Neuron (in vitro differentiated cells): Measurements from ENCODE around the gene HTRA1.

Experiments
- H2AFZ ChIP-seq: one replicate; pipeline ENCODE4 v1.6.1; 2013; ENCODE audit warnings: low read depth, mild to moderate bottlenecking, inconsistent platforms, low read length, moderate library complexity
- H3K27me3 ChIP-seq: one replicate; pipeline ENCODE4 v1.6.1; 2013; ENCODE audit warnings: low read length; ENCODE audit not compliant: insufficient read depth
- H3K36me3 ChIP-seq: one replicate; pipeline ENCODE4 v1.6.1; 2013; ENCODE audit warnings: low read length; ENCODE audit not compliant: insufficient read depth
- H3K4me1 ChIP-seq: one replicate; pipeline ENCODE4 v1.6.1; 2013; ENCODE audit warnings: low read length; ENCODE audit not compliant: insufficient read depth
- H3K4me3 ChIP-seq: 2 replicates; pipeline ENCODE4 v1.5.1; 2013; ENCODE audit warnings: mild to moderate bottlenecking, low read length, moderate library complexity
- H3K9me3 ChIP-seq: one replicate; pipeline ENCODE4 v1.6.1; 2013; ENCODE audit warnings: low read length

HTRA1 gene

GRCh38 chr10:122461367-122461728 lies at the start of gene HTRA1:
TSS of gene HTRA1 (plus strand) at chr10:122461553. CDS start at chr10:122461653, 100 bp downstream.
- peaks cover 23% of the 10 kb centered on the region for H3K4me1 ChIP-seq
- peak within 1 kb of the TSS; percentile 53 for H3K4me3 ChIP-seq
- peak within 1 kb of the TSS; percentile 86 for H2AFZ ChIP-seq
- no peaks in the 10 kb centered on the region for H3K9me3 ChIP-seq
- H3K27me3 ChIP-seq, result no peaks in the 10 kb centered on the region
- H3K36me3 ChIP-seq, result no peaks in the 10 kb centered on the region

- H3K9me3 ChIP-seq, result no peaks in the 10 kb centered on the region
- H3K4me3 ChIP-seq, result no peak overlapping the region
- H2AFZ ChIP-seq, result no peak overlapping the region
- H3K27me3 ChIP-seq, result no peaks in the 10 kb centered on the region
- H3K4me1 ChIP-seq, result no peaks in the 10 kb centered on the region
- peaks cover 11% of the 10 kb centered on the region for H3K36me3 ChIP-seq
Measured at GRCh38 chr10:122413327-122413726, 48.0 kb upstream of the HTRA1 start.

GRCh38 chr10:122417667-122418066 lies 43.7 kb upstream of the HTRA1 start:
- H3K4me1 ChIP-seq, result peaks cover 13% of the 10 kb centered on the region
- no peak overlapping the region for H3K4me3 ChIP-seq
- no peaks in the 10 kb centered on the region for H3K9me3 ChIP-seq
- no peaks in the 10 kb centered on the region for H3K27me3 ChIP-seq
- peaks cover 8% of the 10 kb centered on the region for H3K36me3 ChIP-seq
- no peak overlapping the region for H2AFZ ChIP-seq

GRCh38 chr10:122419016-122419415 lies 42.3 kb upstream of the HTRA1 start:
- Histone ChIP-seq H3K36me3 (peaks cover 8% of the 10 kb centered on the region), H3K4me3 (no peak overlapping the region), H2AFZ (no peak overlapping the region), H3K27me3 (no peaks in the 10 kb centered on the region), H3K4me1 (peaks cover 13% of the 10 kb centered on the region), H3K9me3 (no peaks in the 10 kb centered on the region)

- Histone ChIP-seq H3K4me1 (peaks cover 13% of the 10 kb centered on the region), H2AFZ (no peak overlapping the region), H3K4me3 (no peak overlapping the region), H3K27me3 (no peaks in the 10 kb centered on the region), H3K9me3 (no peaks in the 10 kb centered on the region), H3K36me3 (peaks cover 8% of the 10 kb centered on the region)
Measured at GRCh38 chr10:122419876-122420623, 41.3 kb upstream of the HTRA1 start.

- peaks cover 13% of the 10 kb centered on the region for H3K4me1 ChIP-seq
- H3K4me3 ChIP-seq, result no peak overlapping the region
- H3K9me3 ChIP-seq, result no peaks in the 10 kb centered on the region
- H3K27me3 ChIP-seq, result no peaks in the 10 kb centered on the region
- peaks cover 8% of the 10 kb centered on the region for H3K36me3 ChIP-seq
- no peak overlapping the region for H2AFZ ChIP-seq
Measured at GRCh38 chr10:122420624-122421007, 40.7 kb upstream of the HTRA1 start.

GRCh38 chr10:122421054-122421625 lies 40.2 kb upstream of the HTRA1 start:
- Histone ChIP-seq H2AFZ (no peak overlapping the region), H3K36me3 (peaks cover 4% of the 10 kb centered on the region), H3K27me3 (no peaks in the 10 kb centered on the region), H3K9me3 (no peaks in the 10 kb centered on the region), H3K4me1 (peaks cover 13% of the 10 kb centered on the region), H3K4me3 (no peak overlapping the region)

- no peak overlapping the region for H2AFZ ChIP-seq
- no peak overlapping the region for H3K4me3 ChIP-seq
- H3K9me3 ChIP-seq, result no peaks in the 10 kb centered on the region
- H3K36me3 ChIP-seq, result peaks cover 2% of the 10 kb centered on the region
- peaks cover 13% of the 10 kb centered on the region for H3K4me1 ChIP-seq
- no peaks in the 10 kb centered on the region for H3K27me3 ChIP-seq
Measured at GRCh38 chr10:122421742-122422141, 39.6 kb upstream of the HTRA1 start.

GRCh38 chr10:122422266-122422989 lies 38.9 kb upstream of the HTRA1 start:
- Histone ChIP-seq H3K36me3 (peaks cover 2% of the 10 kb centered on the region), H3K9me3 (no peaks in the 10 kb centered on the region), H3K4me1 (peaks cover 13% of the 10 kb centered on the region), H3K4me3 (no peak overlapping the region), H2AFZ (no peak overlapping the region), H3K27me3 (no peaks in the 10 kb centered on the region)

- Histone ChIP-seq H3K4me3 (no peak overlapping the region), H3K27me3 (no peaks in the 10 kb centered on the region), H3K4me1 (peaks cover 6% of the 10 kb centered on the region), H3K9me3 (no peaks in the 10 kb centered on the region), H2AFZ (no peak overlapping the region), H3K36me3 (peaks cover 2% of the 10 kb centered on the region)
Measured at GRCh38 chr10:122424059-122424458, 37.3 kb upstream of the HTRA1 start.

- Histone ChIP-seq H3K4me3 (no peak overlapping the region), H3K27me3 (no peaks in the 10 kb centered on the region), H3K9me3 (no peaks in the 10 kb centered on the region), H2AFZ (no peak overlapping the region), H3K4me1 (no peaks in the 10 kb centered on the region), H3K36me3 (peaks cover 5% of the 10 kb centered on the region)
Measured at GRCh38 chr10:122426829-122427228, 34.5 kb upstream of the HTRA1 start.

- Histone ChIP-seq H3K9me3 (no peaks in the 10 kb centered on the region), H3K27me3 (no peaks in the 10 kb centered on the region), H2AFZ (no peak overlapping the region), H3K4me1 (no peaks in the 10 kb centered on the region), H3K4me3 (no peak overlapping the region), H3K36me3 (peaks cover 5% of the 10 kb centered on the region)
Measured at GRCh38 chr10:122427280-122427679, 34.1 kb upstream of the HTRA1 start.

- H3K36me3 ChIP-seq, result no peaks in the 10 kb centered on the region
- no peaks in the 10 kb centered on the region for H3K9me3 ChIP-seq
Measured at GRCh38 chr10:122435212-122435827, 26.0 kb upstream of the HTRA1 start.

More at GRCh38 chr10:122435212-122435827, 26.0 kb upstream of the HTRA1 start:
- no peak overlapping the region for H2AFZ ChIP-seq
- no peaks in the 10 kb centered on the region for H3K4me1 ChIP-seq
- H3K27me3 ChIP-seq, result no peaks in the 10 kb centered on the region
- H3K4me3 ChIP-seq, result no peak overlapping the region
